Mammary epithelial cell (primary cell): ENCODE data around the gene POLR1B.

ENCODE experiments used
- EZH2 ChIP-seq: IDR thresholded peaks from 2 replicates; pipeline ENCODE4 v1.6.1; 2012; ENCODE audit warnings: low read length, inconsistent platforms, borderline replicate concordance
- TF ChIP-seq, protein P1 (sequence below), 2 donors: IDR thresholded peaks in 1 of 2; conservative IDR thresholded peaks in 1 of 2; 2 replicates each; pipeline ENCODE4 v1.5.1; 2011 to 2012; ENCODE audit warnings: inconsistent platforms in 2 of 2, low read length in 2 of 2, mild to moderate bottlenecking in 2 of 2, control low read depth in 1 of 2, low read depth in 1 of 2; ENCODE audit not compliant: insufficient read depth in 1 of 2; ENCODE audit errors: extremely low read depth in 1 of 2

- TF ChIP-seq, protein P1, sequence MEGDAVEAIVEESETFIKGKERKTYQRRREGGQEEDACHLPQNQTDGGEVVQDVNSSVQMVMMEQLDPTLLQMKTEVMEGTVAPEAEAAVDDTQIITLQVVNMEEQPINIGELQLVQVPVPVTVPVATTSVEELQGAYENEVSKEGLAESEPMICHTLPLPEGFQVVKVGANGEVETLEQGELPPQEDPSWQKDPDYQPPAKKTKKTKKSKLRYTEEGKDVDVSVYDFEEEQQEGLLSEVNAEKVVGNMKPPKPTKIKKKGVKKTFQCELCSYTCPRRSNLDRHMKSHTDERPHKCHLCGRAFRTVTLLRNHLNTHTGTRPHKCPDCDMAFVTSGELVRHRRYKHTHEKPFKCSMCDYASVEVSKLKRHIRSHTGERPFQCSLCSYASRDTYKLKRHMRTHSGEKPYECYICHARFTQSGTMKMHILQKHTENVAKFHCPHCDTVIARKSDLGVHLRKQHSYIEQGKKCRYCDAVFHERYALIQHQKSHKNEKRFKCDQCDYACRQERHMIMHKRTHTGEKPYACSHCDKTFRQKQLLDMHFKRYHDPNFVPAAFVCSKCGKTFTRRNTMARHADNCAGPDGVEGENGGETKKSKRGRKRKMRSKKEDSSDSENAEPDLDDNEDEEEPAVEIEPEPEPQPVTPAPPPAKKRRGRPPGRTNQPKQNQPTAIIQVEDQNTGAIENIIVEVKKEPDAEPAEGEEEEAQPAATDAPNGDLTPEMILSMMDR (conservative IDR thresholded peaks at IDR 0.05 in 1 of 2, IDR thresholded peaks at IDR 0.05 in 1 of 2; ENCODE audit: extremely low read depth in 1 of 2, insufficient read depth in 1 of 2, low read depth in 1 of 2, low read length in 2 of 2): no peak
- TF ChIP-seq EZH2: no peak
These were observed 23.5 kb upstream of the POLR1B start for GRCh38 chr2:112518807-112519206.
